ENCODE data around the gene ZNF584.

Gene ZNF584

GRCh38 chr19:58366585-58367430 lies 41.6 kb upstream of the ZNF584 start:
- Histone ChIP-seq H2AFZ (ENCODE audit: low read depth, low read length) (no peak overlapping the region), H3K9me3 (ENCODE audit: insufficient read depth, low read length) (no peaks in the 10 kb centered on the region), H3K36me3 (replicated peaks; ENCODE audit: low read depth, low read length) (no peaks in the 10 kb centered on the region), H3K79me2 (ENCODE audit: low read length) (peaks cover 2% of the 10 kb centered on the region), H3K4me1 (ENCODE audit: low read length) (peaks cover 6% of the 10 kb centered on the region; the same call in 1 of the 2 replicates), H3K4me3 (ENCODE audit: low read length) (no peak overlapping the region), H3K27ac (ENCODE audit: low read length) (no peak overlapping the region), H3K9ac (ENCODE audit: low read length) (no peak overlapping the region), H3K27me3 (ENCODE audit: low read depth, low read length) (no peaks in the 10 kb centered on the region), H3K4me2 (ENCODE audit: low read length) (no peak overlapping the region), H4K20me1 (ENCODE audit: insufficient read depth, low read length) (no peaks in the 10 kb centered on the region)
- TF ChIP-seq CTCF (IDR thresholded peaks at IDR 0.05; ENCODE audit: low read depth, low read length), result no peak
- TF ChIP-seq EZH2phosphoT487 (IDR thresholded peaks at IDR 0.05; ENCODE audit: low read depth), result no peak

DNA sequence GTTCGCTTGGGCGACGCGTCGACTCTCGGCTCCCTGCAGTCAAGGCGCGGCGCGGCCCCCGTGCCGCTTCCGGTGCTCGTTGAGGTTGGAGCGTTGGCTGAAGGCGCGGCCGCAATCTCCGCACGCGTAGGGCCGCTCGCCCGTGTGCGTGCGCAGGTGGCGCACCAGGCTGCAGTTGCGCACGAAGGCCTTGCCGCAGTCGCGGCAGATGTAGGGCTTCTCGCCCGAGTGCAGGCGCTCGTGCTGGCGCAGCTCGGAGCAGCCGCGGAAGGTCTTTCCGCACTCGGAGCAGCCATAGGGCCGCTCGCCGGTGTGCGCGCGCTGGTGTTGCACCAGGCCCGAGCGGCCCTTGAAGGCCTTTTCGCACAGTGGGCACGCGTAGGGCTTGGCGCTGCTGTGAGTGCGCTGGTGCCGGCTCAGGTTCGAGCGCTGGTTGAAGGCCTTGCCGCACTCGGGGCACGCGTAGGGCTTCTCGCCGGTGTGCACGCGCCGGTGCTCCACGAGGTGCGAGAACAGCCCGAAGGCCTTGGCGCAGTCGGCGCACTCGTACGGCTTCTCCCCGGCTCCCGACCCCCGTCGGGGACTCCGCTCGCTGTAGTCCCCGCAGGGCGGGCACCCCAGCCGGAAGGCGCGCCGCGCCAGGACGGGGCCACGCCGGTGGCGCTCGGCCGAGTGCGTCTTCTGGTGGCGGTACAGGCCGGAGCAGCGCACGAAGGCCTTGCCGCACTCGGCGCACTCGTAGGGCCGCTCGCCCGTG lies 40.6 kb upstream of the ZNF584 start:
- H3K27ac ChIP-seq (ENCODE audit: low read length), result no peak overlapping the region
- H3K36me3 ChIP-seq (replicated peaks; ENCODE audit: low read depth, low read length), result no peaks in the 10 kb centered on the region
- no peak overlapping the region for H3K4me3 ChIP-seq (ENCODE audit: low read length)
- peaks cover 6% of the 10 kb centered on the region; the same call in 1 of the 2 replicates for H3K4me1 ChIP-seq (ENCODE audit: low read length)
- H2AFZ ChIP-seq (ENCODE audit: low read depth, low read length), result no peak overlapping the region
- TF ChIP-seq EZH2phosphoT487 (IDR thresholded peaks at IDR 0.05; ENCODE audit: low read depth), result no peak
- no peak for TF ChIP-seq CTCF (IDR thresholded peaks at IDR 0.05; ENCODE audit: low read depth, low read length)
- H4K20me1 ChIP-seq (ENCODE audit: insufficient read depth, low read length), result no peaks in the 10 kb centered on the region
- H3K9me3 ChIP-seq (ENCODE audit: insufficient read depth, low read length), result no peaks in the 10 kb centered on the region
- no peak overlapping the region for H3K4me2 ChIP-seq (ENCODE audit: low read length)
- H3K27me3 ChIP-seq (ENCODE audit: low read depth, low read length), result no peaks in the 10 kb centered on the region
- no peak overlapping the region for H3K9ac ChIP-seq (ENCODE audit: low read length)
- H3K79me2 ChIP-seq (ENCODE audit: low read length), result no peaks in the 10 kb centered on the region

DNA sequence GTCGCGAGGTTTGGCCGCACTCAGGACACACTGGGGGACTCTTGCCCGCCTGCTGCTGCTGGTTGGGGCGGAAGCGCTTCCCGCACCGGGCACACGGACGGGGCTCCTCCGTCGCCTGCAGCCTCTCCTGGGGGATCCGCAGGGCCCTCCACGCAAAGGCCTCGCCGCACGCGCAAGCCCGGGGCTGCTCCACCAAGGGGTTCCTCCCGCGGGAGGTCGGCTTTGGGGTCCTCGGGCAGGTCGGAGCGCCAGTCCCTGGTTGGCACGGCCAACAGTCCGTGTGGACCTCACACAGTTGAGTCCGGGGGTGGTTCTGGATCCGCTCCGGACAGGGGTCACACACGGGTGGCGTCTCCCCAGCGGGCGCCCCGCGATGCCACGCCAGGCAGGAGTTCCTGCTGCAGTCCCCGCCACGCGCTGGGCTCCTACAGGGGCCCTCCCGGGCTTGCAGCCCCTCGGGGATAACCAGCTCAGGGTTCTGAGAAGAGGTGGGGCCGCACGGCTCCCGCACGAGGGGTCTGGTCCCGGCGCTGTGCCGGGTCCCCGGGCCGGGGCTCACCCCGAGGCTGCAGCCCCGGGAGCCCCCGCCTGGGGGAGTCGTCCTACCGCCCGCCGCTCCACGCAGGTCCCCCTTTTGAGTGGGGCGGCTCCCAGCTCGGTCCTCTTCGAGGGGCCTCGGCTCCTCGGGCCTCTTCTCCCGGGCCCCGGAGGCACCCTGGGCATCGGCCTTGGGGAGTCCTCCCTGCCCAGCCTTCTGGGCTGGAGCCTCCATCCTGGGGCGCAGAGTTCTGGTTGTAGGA lies 39.7 kb upstream of the ZNF584 start:
- H3K27me3 ChIP-seq (ENCODE audit: low read depth, low read length), result no peaks in the 10 kb centered on the region
- H2AFZ ChIP-seq (ENCODE audit: low read depth, low read length), result no peak overlapping the region
- H3K4me2 ChIP-seq (ENCODE audit: low read length), result no peak overlapping the region
- no peak overlapping the region for H3K4me3 ChIP-seq (ENCODE audit: low read length)
- no peak for TF ChIP-seq CTCF (IDR thresholded peaks at IDR 0.05; ENCODE audit: low read depth, low read length)
- TF ChIP-seq EZH2phosphoT487 (IDR thresholded peaks at IDR 0.05; ENCODE audit: low read depth), result no peak
- H3K9me3 ChIP-seq (ENCODE audit: insufficient read depth, low read length), result no peaks in the 10 kb centered on the region
- H3K79me2 ChIP-seq (ENCODE audit: low read length), result no peaks in the 10 kb centered on the region
- H4K20me1 ChIP-seq (ENCODE audit: insufficient read depth, low read length), result no peaks in the 10 kb centered on the region
- peaks cover 6% of the 10 kb centered on the region; the same call in 1 of the 2 replicates for H3K4me1 ChIP-seq (ENCODE audit: low read length)
- H3K9ac ChIP-seq (ENCODE audit: low read length), result no peak overlapping the region
- no peaks in the 10 kb centered on the region for H3K36me3 ChIP-seq (replicated peaks; ENCODE audit: low read depth, low read length)
- H3K27ac ChIP-seq (ENCODE audit: low read length), result no peak overlapping the region

Data from OCI-LY3 (cell line).